Measurements from ENCODE around the gene UBQLN3. TPM values are rescaled to one million over a fixed set of nuclear protein-coding genes. Genes with fewer than 3 reads are reported as not detected.

The UBQLN3 gene
- total RNA-seq, 1 donor from 2014 or later = not detected

- Mint-ChIP-seq H3K27me3 (peaks cover 4% of the 10 kb centered on the region), H3K27ac (no peak overlapping the region), H3K4me1 (ENCODE audit: unreplicated experiment) (no peaks in the 10 kb centered on the region), H3K9me3 (no peaks in the 10 kb centered on the region), H3K4me3 (no peak overlapping the region), H3K36me3 (no peaks in the 10 kb centered on the region)
- peak; percentile 89 for TF ChIP-seq CTCF (conservative IDR thresholded peaks at IDR 0.05)
- no peak for DNase-seq (ENCODE audit: extremely low spot score, unreplicated experiment)
Measured at GRCh38 chr11:5476186-5476819, 33.5 kb downstream of the UBQLN3 start.

GRCh38 chr11:5473921-5474320 is 35.8 kb downstream of the UBQLN3 start:
- DNase-seq (ENCODE audit: extremely low spot score, unreplicated experiment) = no peak
- Mint-ChIP-seq H3K36me3 (no peaks in the 10 kb centered on the region), H3K4me3 (no peak overlapping the region), H3K9me3 (no peaks in the 10 kb centered on the region), H3K4me1 (ENCODE audit: unreplicated experiment) (no peaks in the 10 kb centered on the region), H3K27ac (no peak overlapping the region), H3K27me3 (peaks cover 10% of the 10 kb centered on the region)
- TF ChIP-seq CTCF (conservative IDR thresholded peaks at IDR 0.05) = no peak

- Mint-ChIP-seq H3K4me1 (ENCODE audit: unreplicated experiment) (no peaks in the 10 kb centered on the region), H3K9me3 (no peaks in the 10 kb centered on the region), H3K36me3 (no peaks in the 10 kb centered on the region), H3K27ac (no peak overlapping the region), H3K27me3 (peaks cover 6% of the 10 kb centered on the region), H3K4me3 (no peak overlapping the region)
- no peak for DNase-seq (ENCODE audit: extremely low spot score, unreplicated experiment)
- TF ChIP-seq CTCF (conservative IDR thresholded peaks at IDR 0.05) = no peak
Measured at GRCh38 chr11:5467527-5467926, 42.2 kb downstream of the UBQLN3 start.

GRCh38 chr11:5460983-5461621 is 48.7 kb downstream of the UBQLN3 start:
- Mint-ChIP-seq H3K27me3 (no peaks in the 10 kb centered on the region), H3K4me3 (no peak overlapping the region), H3K4me1 (ENCODE audit: unreplicated experiment) (no peaks in the 10 kb centered on the region), H3K9me3 (no peaks in the 10 kb centered on the region), H3K27ac (no peak overlapping the region), H3K36me3 (no peaks in the 10 kb centered on the region)
- no peak for TF ChIP-seq CTCF (conservative IDR thresholded peaks at IDR 0.05)
- DNase-seq (ENCODE audit: extremely low spot score, unreplicated experiment) = no peak

Other genes with a start within 250 kb of the UBQLN3 start
- 1.3 TPM in 1 of 2 replicates, not detected in the other for gene HBE1, start 240.0 kb downstream of the UBQLN3 start, total RNA-seq (ENCODE audit: low replicate concordance)
- gene OR51B4, start 208.0 kb downstream of the UBQLN3 start, total RNA-seq (ENCODE audit: low replicate concordance) = not detected in 2 replicates
- not detected in 2 replicates for gene OR51B2, start 185.7 kb downstream of the UBQLN3 start, total RNA-seq (ENCODE audit: low replicate concordance)
- not detected in 2 replicates for gene OR51B5, start 166.4 kb downstream of the UBQLN3 start, total RNA-seq (ENCODE audit: low replicate concordance)
- not detected in 2 replicates for gene OR51B6, start 158.4 kb downstream of the UBQLN3 start, total RNA-seq (ENCODE audit: low replicate concordance)
- gene OR51M1, start 126.1 kb downstream of the UBQLN3 start, total RNA-seq (ENCODE audit: low replicate concordance) = not detected in 2 replicates
- not detected in 2 replicates for gene OR51Q1, start 87.8 kb downstream of the UBQLN3 start, total RNA-seq (ENCODE audit: low replicate concordance)
- not detected in 2 replicates for gene OR51I1, start 68.4 kb downstream of the UBQLN3 start, total RNA-seq (ENCODE audit: low replicate concordance)
- gene OR51I2, start 60.6 kb downstream of the UBQLN3 start, total RNA-seq (ENCODE audit: low replicate concordance) = not detected in 2 replicates
- not detected in 2 replicates for gene OR52D1, start 21.3 kb downstream of the UBQLN3 start, total RNA-seq (ENCODE audit: low replicate concordance)
- gene UBQLNL, start 6.7 kb upstream of the UBQLN3 start, total RNA-seq (ENCODE audit: low replicate concordance) = 0.19 and 0.39 TPM in 2 replicates
- not detected in 2 replicates for gene OR52H1, start 38.6 kb upstream of the UBQLN3 start, total RNA-seq (ENCODE audit: low replicate concordance)
- not detected in 2 replicates for gene OR52B6, start 70.9 kb upstream of the UBQLN3 start, total RNA-seq (ENCODE audit: low replicate concordance)
- gene TRIM6, start 86.7 kb upstream of the UBQLN3 start, total RNA-seq (ENCODE audit: low replicate concordance) = 7.5 and 8.7 TPM in 2 replicates
- 1.4 and 2.4 TPM in 2 replicates for gene TRIM34, start 115.0 kb upstream of the UBQLN3 start, total RNA-seq (ENCODE audit: low replicate concordance)
- 30.0 and 32.3 TPM in 2 replicates for gene TRIM5, start 175.1 kb upstream of the UBQLN3 start, total RNA-seq (ENCODE audit: low replicate concordance)
- 27.4 and 72.5 TPM in 2 replicates for gene TRIM22, start 179.8 kb upstream of the UBQLN3 start, total RNA-seq (ENCODE audit: low replicate concordance)
- not detected in 2 replicates for gene OR56B1, start 226.5 kb upstream of the UBQLN3 start, total RNA-seq (ENCODE audit: low replicate concordance)
- not detected in 2 replicates for gene OR52N4, start 244.3 kb upstream of the UBQLN3 start, total RNA-seq (ENCODE audit: low replicate concordance)